Mesendoderm (in vitro differentiated cells): ENCODE results near the gene DMD.

Experiments
- DNase-seq: peaks from one replicate; pipeline ENCODE4 v3.0.0; 2013
- H2AK5ac ChIP-seq: 2 replicates; pipeline ENCODE4 v1.6.1; 2013; ENCODE audit warnings: low read length, inconsistent platforms
- H2BK120ac ChIP-seq: 2 replicates; pipeline ENCODE4 v1.6.1; 2013; ENCODE audit warnings: low read depth, mild to moderate bottlenecking, low read length, moderate library complexity, mixed read lengths
- H2BK15ac ChIP-seq: replicated peaks from 2 replicates; pipeline ENCODE4 v1.6.1; 2013; ENCODE audit warnings: low read depth, mild to moderate bottlenecking, moderate library complexity
- H2BK5ac ChIP-seq: 2 replicates; pipeline ENCODE4 v1.6.1; 2013; ENCODE audit warnings: low read length, inconsistent platforms
- H3K18ac ChIP-seq: 2 replicates; pipeline ENCODE4 v1.6.1; 2013; ENCODE audit warnings: mild to moderate bottlenecking, low read length, mixed read lengths
- H3K23ac ChIP-seq: one replicate; pipeline ENCODE4 v1.6.1; 2013; ENCODE audit warnings: low read length
- H3K27ac ChIP-seq: 2 replicates; pipeline ENCODE4 v1.5.1; 2013; ENCODE audit warnings: low read depth, mild to moderate bottlenecking, inconsistent platforms, low read length, moderate library complexity
- H3K27me3 ChIP-seq: 2 replicates; pipeline ENCODE4 v1.6.1; 2013; ENCODE audit warnings: low read length, control low read depth, mild to moderate bottlenecking, inconsistent platforms; ENCODE audit not compliant: insufficient read depth, poor library complexity
- H3K36me3 ChIP-seq: 2 replicates; pipeline ENCODE4 v1.6.1; 2013; ENCODE audit warnings: low read length, inconsistent platforms; ENCODE audit not compliant: control insufficient read depth, insufficient read depth
- H3K4ac ChIP-seq: one replicate; pipeline ENCODE4 v1.6.1; 2013; ENCODE audit warnings: low read depth, mild to moderate bottlenecking, low read length, moderate library complexity
- H3K4me1 ChIP-seq: 2 replicates; pipeline ENCODE4 v1.6.1; 2013; ENCODE audit warnings: low read depth, low read length, inconsistent platforms; ENCODE audit not compliant: control insufficient read depth
- H3K4me2 ChIP-seq: 2 replicates; pipeline ENCODE4 v1.6.1; 2013; ENCODE audit warnings: low read length
- H3K4me3 ChIP-seq: 2 replicates; pipeline ENCODE4 v1.5.1; 2013; ENCODE audit warnings: mild to moderate bottlenecking, low read length
- H3K56ac ChIP-seq: one replicate; pipeline ENCODE4 v1.6.1; 2013; ENCODE audit warnings: low read length
- H3K79me1 ChIP-seq: 2 replicates; pipeline ENCODE4 v1.6.1; 2013; ENCODE audit warnings: low read length, inconsistent platforms
- H3K79me2 ChIP-seq: 2 replicates; pipeline ENCODE4 v1.6.1; 2013; ENCODE audit warnings: mild to moderate bottlenecking, low read length; ENCODE audit not compliant: control insufficient read depth, insufficient read depth
- H3K9ac ChIP-seq: 2 replicates; pipeline ENCODE4 v1.6.1; 2013; ENCODE audit warnings: low read length, inconsistent platforms
- H4K5ac ChIP-seq: one replicate; pipeline ENCODE4 v1.6.1; 2013; ENCODE audit warnings: low read length
- H4K8ac ChIP-seq: one replicate; pipeline ENCODE4 v1.6.1; 2013; ENCODE audit warnings: low read depth, mild to moderate bottlenecking, control low read depth, low read length, moderate library complexity
- WGBS: extraction: QIAGEN DNeasy Blood & Tissue Kit; methylation state at CpG from one replicate; pipeline ENCODE4 v1.1.7; 2013; ENCODE audit warnings: low lambda C conversion rate, missing lambda C conversion rate; ENCODE audit not compliant: insufficient coverage; ENCODE audit errors: extremely low coverage; 5-methylcytosine and 5-hydroxymethylcytosine counted together

DMD gene

DNA sequence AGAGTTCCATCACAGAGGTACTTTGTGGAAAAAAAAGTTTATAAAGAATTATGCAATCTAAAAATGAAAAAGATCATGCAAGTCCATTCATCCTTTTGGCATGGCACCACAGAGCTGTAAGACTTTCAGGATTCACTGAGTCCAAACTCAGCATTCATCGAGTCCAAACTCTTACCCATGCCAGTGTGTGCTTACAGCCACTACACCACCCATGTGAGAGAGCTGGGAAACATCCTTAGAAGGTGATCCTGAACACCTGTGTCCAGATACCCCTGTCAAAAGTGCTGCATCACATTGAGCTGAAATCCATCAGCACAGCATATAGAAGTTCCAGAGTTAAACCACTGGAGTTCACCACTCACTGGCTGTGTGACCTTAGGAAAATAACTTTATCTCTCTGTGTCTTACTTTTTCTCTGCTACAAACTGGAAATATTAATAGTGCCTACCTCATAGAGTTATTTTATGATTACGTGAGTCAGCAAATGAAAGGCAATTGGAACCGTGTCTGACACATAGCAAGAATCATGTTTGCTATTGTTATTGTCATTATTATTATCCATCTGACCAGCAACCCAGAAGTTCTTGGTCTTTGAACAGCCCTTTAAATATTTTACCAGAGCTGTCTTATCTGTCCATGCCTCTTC, 2024.5 kb downstream of the DMD start:
- no peak overlapping the region for H2AK5ac ChIP-seq
- no peaks in the 10 kb centered on the region for H3K79me1 ChIP-seq
- WGBS = no CpG with 5 or more reads among the region's 3 CpGs
- no peak overlapping the region for H2BK15ac ChIP-seq
- H3K36me3 ChIP-seq = no peaks in the 10 kb centered on the region
- no peak overlapping the region for H2BK5ac ChIP-seq
- H4K5ac ChIP-seq = no peak overlapping the region
- DNase-seq = no peak
- H3K4me2 ChIP-seq = no peak overlapping the region
- no peak overlapping the region for H3K4me3 ChIP-seq
- H3K27me3 ChIP-seq = no peaks in the 10 kb centered on the region
- no peak overlapping the region for H3K23ac ChIP-seq
- no peak overlapping the region for H3K9ac ChIP-seq
- no peak overlapping the region for H3K27ac ChIP-seq
- H2BK120ac ChIP-seq = no peak overlapping the region
- H3K18ac ChIP-seq = no peak overlapping the region
- no peak overlapping the region for H3K56ac ChIP-seq
- no peak overlapping the region for H4K8ac ChIP-seq
- no peaks in the 10 kb centered on the region for H3K4me1 ChIP-seq
- H3K4ac ChIP-seq = no peak overlapping the region
- no peaks in the 10 kb centered on the region for H3K79me2 ChIP-seq

DNA sequence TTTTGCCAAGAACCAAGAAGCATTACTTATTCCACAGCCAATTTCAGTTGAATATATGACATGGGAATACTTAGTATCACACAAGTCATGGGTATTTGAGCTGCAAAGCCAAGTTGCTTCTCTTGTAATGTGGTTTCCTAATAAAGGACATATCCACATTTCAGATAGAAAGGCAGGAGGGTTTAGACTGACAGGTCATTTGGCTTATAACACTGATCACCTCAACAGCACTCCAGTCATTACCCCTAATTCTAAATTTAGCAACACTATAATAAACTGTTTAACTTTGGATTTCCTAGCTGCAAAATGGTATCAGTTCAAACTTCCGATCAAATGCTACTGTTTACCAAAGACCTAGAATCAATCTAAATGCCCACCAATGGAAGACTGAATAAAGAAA, 2025.5 kb downstream of the DMD start:
- no CpG with 5 or more reads among the region's 1 CpG for WGBS
- no peak overlapping the region for H3K27ac ChIP-seq
- DNase-seq = no peak

DNA sequence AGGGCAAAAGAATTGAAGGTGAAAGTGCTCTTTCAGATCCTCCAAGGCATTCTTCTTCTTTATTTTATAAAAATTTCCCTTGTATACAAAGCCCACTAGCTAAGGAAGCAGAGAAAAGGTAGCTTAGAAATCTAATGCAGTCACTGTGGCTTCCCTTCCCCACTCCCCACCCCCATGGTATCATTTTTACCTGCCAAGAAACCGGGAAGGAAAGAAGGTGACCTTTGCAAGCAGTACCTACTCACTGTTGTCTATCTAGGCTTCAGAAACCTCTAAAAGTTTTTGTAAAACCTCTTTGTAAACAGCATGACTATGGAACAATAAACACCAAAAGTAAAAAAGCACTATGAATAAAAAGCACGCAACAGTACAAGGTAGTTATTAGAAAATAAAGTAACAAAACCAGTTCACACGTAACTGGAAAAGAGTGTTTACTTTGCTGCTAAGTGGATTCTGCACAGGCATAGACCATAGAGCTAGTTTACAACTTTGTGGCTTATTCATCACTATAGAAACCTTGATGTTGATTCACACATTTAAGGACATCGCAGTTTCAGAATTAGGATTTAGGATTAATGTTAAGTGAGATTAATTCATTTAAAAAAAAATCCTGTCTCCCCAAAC, 2029.9 kb downstream of the DMD start:
- WGBS = no CpG with 5 or more reads among the region's 4 CpGs
- no peak overlapping the region for H3K56ac ChIP-seq
- H3K27ac ChIP-seq = no peak overlapping the region
- no peak overlapping the region for H2AK5ac ChIP-seq
- H4K8ac ChIP-seq = no peak overlapping the region
- H2BK5ac ChIP-seq = no peak overlapping the region
- H3K23ac ChIP-seq = no peak overlapping the region
- H4K5ac ChIP-seq = no peak overlapping the region
- no peaks in the 10 kb centered on the region for H3K4me1 ChIP-seq
- no peak overlapping the region for H3K4me2 ChIP-seq
- H3K36me3 ChIP-seq = no peaks in the 10 kb centered on the region
- no peak overlapping the region for H2BK15ac ChIP-seq
- no peak overlapping the region for H3K9ac ChIP-seq
- no peak for DNase-seq
- no peak overlapping the region for H3K4ac ChIP-seq
- no peak overlapping the region for H3K4me3 ChIP-seq
- H3K79me1 ChIP-seq = no peaks in the 10 kb centered on the region
- no peaks in the 10 kb centered on the region for H3K79me2 ChIP-seq
- no peak overlapping the region for H2BK120ac ChIP-seq
- no peaks in the 10 kb centered on the region for H3K27me3 ChIP-seq
- no peak overlapping the region for H3K18ac ChIP-seq

More for the DNA sequence above, 2025.5 kb downstream of the DMD start:
- Histone ChIP-seq H4K5ac (no peak overlapping the region), H2BK15ac (no peak overlapping the region), H4K8ac (no peak overlapping the region), H3K4me1 (no peaks in the 10 kb centered on the region), H3K4ac (no peak overlapping the region), H2AK5ac (no peak overlapping the region), H3K79me2 (no peaks in the 10 kb centered on the region), H3K4me2 (no peak overlapping the region), H3K27me3 (no peaks in the 10 kb centered on the region), H3K23ac (no peak overlapping the region), H2BK120ac (no peak overlapping the region), H3K9ac (no peak overlapping the region), H3K4me3 (no peak overlapping the region), H3K56ac (no peak overlapping the region), H3K36me3 (no peaks in the 10 kb centered on the region), H2BK5ac (no peak overlapping the region), H3K79me1 (no peaks in the 10 kb centered on the region), H3K18ac (no peak overlapping the region)

DNA sequence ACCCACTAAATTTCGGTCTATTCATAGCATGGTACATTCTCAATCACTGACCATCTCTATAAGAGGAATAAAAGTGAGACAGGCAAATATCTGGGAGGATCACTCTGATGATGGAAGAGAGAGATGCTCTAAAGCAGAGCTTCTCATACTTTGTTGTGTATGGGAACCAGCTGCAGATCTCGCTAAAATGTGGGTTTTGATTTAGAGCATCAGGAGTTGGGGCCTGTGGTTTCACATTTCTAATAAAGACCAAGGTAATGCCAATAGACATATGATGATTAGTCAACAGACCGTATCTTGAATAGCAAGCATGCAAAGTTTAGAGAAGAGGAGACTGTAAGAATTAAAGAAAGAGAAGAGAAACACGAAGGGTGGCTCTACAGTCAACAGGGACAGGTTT, 2032.1 kb downstream of the DMD start:
- no peak overlapping the region for H2AK5ac ChIP-seq
- H2BK120ac ChIP-seq = no peak overlapping the region
- H3K56ac ChIP-seq = no peak overlapping the region
- H3K27ac ChIP-seq = no peak overlapping the region
- no peak overlapping the region for H3K9ac ChIP-seq
- H3K36me3 ChIP-seq = no peaks in the 10 kb centered on the region
- no peak for DNase-seq
- H4K5ac ChIP-seq = no peak overlapping the region
- no CpG with 5 or more reads among the region's 4 CpGs for WGBS
- no peaks in the 10 kb centered on the region for H3K79me2 ChIP-seq
- H3K27me3 ChIP-seq = no peaks in the 10 kb centered on the region
- H4K8ac ChIP-seq = no peak overlapping the region
- no peak overlapping the region for H3K4me3 ChIP-seq
- no peak overlapping the region for H2BK15ac ChIP-seq
- no peaks in the 10 kb centered on the region for H3K4me1 ChIP-seq
- H3K23ac ChIP-seq = no peak overlapping the region
- no peak overlapping the region for H3K4me2 ChIP-seq
- H3K4ac ChIP-seq = no peak overlapping the region
- no peak overlapping the region for H3K18ac ChIP-seq
- H2BK5ac ChIP-seq = no peak overlapping the region
- no peaks in the 10 kb centered on the region for H3K79me1 ChIP-seq

DNA sequence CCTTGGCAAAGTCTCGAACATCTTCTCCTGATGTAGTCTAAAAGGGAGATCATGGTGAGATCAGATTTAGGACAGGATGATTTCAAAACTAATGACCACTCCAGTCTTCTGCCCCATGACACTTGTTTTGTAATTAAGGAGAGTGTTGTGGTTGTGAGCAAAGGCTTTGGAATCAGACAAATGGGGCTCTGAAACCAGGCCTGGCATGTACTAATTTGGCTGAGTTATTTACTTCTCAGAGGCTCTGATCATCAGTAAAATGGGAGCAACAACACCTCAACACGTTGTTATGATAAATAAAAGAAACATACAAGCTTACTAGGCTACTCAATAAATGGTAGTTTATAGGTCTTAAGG, 2032.6 kb downstream of the DMD start:
- H3K36me3 ChIP-seq = no peaks in the 10 kb centered on the region
- no peak overlapping the region for H2BK5ac ChIP-seq
- H3K23ac ChIP-seq = no peak overlapping the region
- H3K4me3 ChIP-seq = no peak overlapping the region
- no peak overlapping the region for H3K18ac ChIP-seq
- no peak overlapping the region for H4K8ac ChIP-seq
- DNase-seq = no peak
- H3K79me2 ChIP-seq = no peaks in the 10 kb centered on the region
- H3K27ac ChIP-seq = no peak overlapping the region
- no peak overlapping the region for H3K4ac ChIP-seq
- H3K56ac ChIP-seq = no peak overlapping the region
- H3K4me2 ChIP-seq = no peak overlapping the region
- WGBS = no CpG with 5 or more reads among the region's 2 CpGs
- H2BK15ac ChIP-seq = no peak overlapping the region
- H3K79me1 ChIP-seq = no peaks in the 10 kb centered on the region
- H3K27me3 ChIP-seq = no peaks in the 10 kb centered on the region
- H3K9ac ChIP-seq = no peak overlapping the region
- no peak overlapping the region for H4K5ac ChIP-seq
- no peak overlapping the region for H2BK120ac ChIP-seq
- H2AK5ac ChIP-seq = no peak overlapping the region
- no peaks in the 10 kb centered on the region for H3K4me1 ChIP-seq
